TTC549 (cell line): Measurements from ENCODE around the gene HAVCR1.

Source experiments
- FAIRE-seq: peaks from 2 replicates; lab custom pipeline; 2012; peaks lifted over from hg19 to GRCh38; lab: Jason Lieb, UNC

HAVCR1 gene

DNA sequence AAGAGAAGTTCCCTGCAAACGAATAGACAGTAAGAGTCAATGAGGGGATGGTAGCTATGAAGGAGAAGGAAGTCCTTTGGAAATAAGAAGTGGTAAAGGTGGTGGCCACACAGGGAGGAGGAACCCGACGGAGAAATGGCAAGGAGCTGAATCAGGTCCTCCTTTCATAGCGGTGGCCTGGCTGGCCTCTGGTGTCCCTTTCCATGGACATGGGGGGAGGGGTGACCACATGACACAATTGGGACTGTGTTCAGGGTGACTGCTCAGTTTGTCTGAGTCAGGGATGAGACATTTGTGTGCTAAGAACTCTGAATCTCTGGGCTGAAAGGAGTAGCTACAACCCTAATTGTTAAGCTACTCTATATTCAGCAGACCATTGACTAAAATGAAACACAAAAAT lies 67.2 kb downstream of the HAVCR1 start:
- FAIRE-seq, result no peak

- FAIRE-seq, result no peak
Observed at GRCh38 chr5:156984064-156984463, 74.9 kb downstream of the HAVCR1 start.

GRCh38 chr5:156981481-156981880 lies 77.4 kb downstream of the HAVCR1 start:
- FAIRE-seq, result no peak
